ENCODE data around the gene ENDOV.

The ENDOV gene

GRCh38 chr17:80444644-80444979 lies 29.6 kb downstream of the ENDOV start:
- no peak overlapping the region for H3K4me3 ChIP-seq (ENCODE audit: low read depth, low read length)
- no peak for DNase-seq (ENCODE audit: low read depth)

- H3K4me3 ChIP-seq (ENCODE audit: low read depth, low read length) = no peak overlapping the region
- DNase-seq (ENCODE audit: low read depth) = no peak
Measured at GRCh38 chr17:80445007-80445725, 30.2 kb downstream of the ENDOV start.

GRCh38 chr17:80445726-80446110 lies 30.8 kb downstream of the ENDOV start:
- no peak for DNase-seq (ENCODE audit: low read depth)
- H3K4me3 ChIP-seq (ENCODE audit: low read depth, low read length) = no peak overlapping the region

- H3K4me3 ChIP-seq (ENCODE audit: low read depth, low read length) = no peak overlapping the region
- DNase-seq (ENCODE audit: low read depth) = no peak
Measured at GRCh38 chr17:80446645-80447405, 31.9 kb downstream of the ENDOV start.

GRCh38 chr17:80447790-80448189 lies 32.8 kb downstream of the ENDOV start:
- H3K4me3 ChIP-seq (ENCODE audit: low read depth, low read length) = no peak overlapping the region
- DNase-seq (ENCODE audit: low read depth) = no peak

GRCh38 chr17:80449194-80449929 lies 34.4 kb downstream of the ENDOV start:
- H3K4me3 ChIP-seq (ENCODE audit: low read depth, low read length) = no peak overlapping the region
- DNase-seq (ENCODE audit: low read depth) = no peak

GRCh38 chr17:80449930-80450576 lies 35.1 kb downstream of the ENDOV start:
- no peak overlapping the region for H3K4me3 ChIP-seq (ENCODE audit: low read depth, low read length)

GRCh38 chr17:80451104-80451775 lies 36.3 kb downstream of the ENDOV start:
- no peak overlapping the region for H3K4me3 ChIP-seq (ENCODE audit: low read depth, low read length)
- DNase-seq (ENCODE audit: low read depth) = no peak

More at GRCh38 chr17:80449930-80450576, 35.1 kb downstream of the ENDOV start:
- no peak for DNase-seq (ENCODE audit: low read depth)

GRCh38 chr17:80452173-80452915 lies 37.4 kb downstream of the ENDOV start:
- no peak overlapping the region for H3K4me3 ChIP-seq (ENCODE audit: low read depth, low read length)
- DNase-seq (ENCODE audit: low read depth) = no peak

- peak overlapping the region; percentile 73 for H3K4me3 ChIP-seq (ENCODE audit: low read depth, low read length)
- no peak for DNase-seq (ENCODE audit: low read depth)
Measured at GRCh38 chr17:80453126-80453997, 38.4 kb downstream of the ENDOV start.

- peak overlapping the region; percentile 73 for H3K4me3 ChIP-seq (ENCODE audit: low read depth, low read length)
- no peak for DNase-seq (ENCODE audit: low read depth)
Measured at GRCh38 chr17:80453998-80454556, 39.1 kb downstream of the ENDOV start.

- DNase-seq (ENCODE audit: low read depth) = peak; percentile 90
- peak overlapping the region; percentile 73 for H3K4me3 ChIP-seq (ENCODE audit: low read depth, low read length)
Measured at GRCh38 chr17:80454557-80455335, 39.8 kb downstream of the ENDOV start.

GRCh38 chr17:80455336-80455710 lies 40.4 kb downstream of the ENDOV start:
- DNase-seq (ENCODE audit: low read depth) = no peak
- H3K4me3 ChIP-seq (ENCODE audit: low read depth, low read length) = peak overlapping the region; percentile 73

GRCh38 chr17:80455784-80456183 lies 40.8 kb downstream of the ENDOV start:
- H3K4me3 ChIP-seq (ENCODE audit: low read depth, low read length) = no peak overlapping the region
- DNase-seq (ENCODE audit: low read depth) = no peak

GRCh38 chr17:80456465-80457235 lies 41.7 kb downstream of the ENDOV start:
- no peak overlapping the region for H3K4me3 ChIP-seq (ENCODE audit: low read depth, low read length)

GRCh38 chr17:80457236-80457856 lies 42.4 kb downstream of the ENDOV start:
- H3K4me3 ChIP-seq (ENCODE audit: low read depth, low read length) = no peak overlapping the region
- no peak for DNase-seq (ENCODE audit: low read depth)

More at GRCh38 chr17:80456465-80457235, 41.7 kb downstream of the ENDOV start:
- peak; percentile 26 for DNase-seq (ENCODE audit: low read depth)
